ENCODE measurements around the gene UBB. TPM values are rescaled to one million over a fixed set of nuclear protein-coding genes. Genes with fewer than 3 reads are reported as not detected.
A peak's percentile ranks its signal among the peaks of the same experiment; 100 is the strongest.

Gene UBB
- total and polyA plus RNA-seq, 9 of the 15 experiments (the other 6 are each of a cell fraction or from before 2014, with no cell fraction given) = 1,069 to 4,143 (median 1,696) TPM

DNA sequence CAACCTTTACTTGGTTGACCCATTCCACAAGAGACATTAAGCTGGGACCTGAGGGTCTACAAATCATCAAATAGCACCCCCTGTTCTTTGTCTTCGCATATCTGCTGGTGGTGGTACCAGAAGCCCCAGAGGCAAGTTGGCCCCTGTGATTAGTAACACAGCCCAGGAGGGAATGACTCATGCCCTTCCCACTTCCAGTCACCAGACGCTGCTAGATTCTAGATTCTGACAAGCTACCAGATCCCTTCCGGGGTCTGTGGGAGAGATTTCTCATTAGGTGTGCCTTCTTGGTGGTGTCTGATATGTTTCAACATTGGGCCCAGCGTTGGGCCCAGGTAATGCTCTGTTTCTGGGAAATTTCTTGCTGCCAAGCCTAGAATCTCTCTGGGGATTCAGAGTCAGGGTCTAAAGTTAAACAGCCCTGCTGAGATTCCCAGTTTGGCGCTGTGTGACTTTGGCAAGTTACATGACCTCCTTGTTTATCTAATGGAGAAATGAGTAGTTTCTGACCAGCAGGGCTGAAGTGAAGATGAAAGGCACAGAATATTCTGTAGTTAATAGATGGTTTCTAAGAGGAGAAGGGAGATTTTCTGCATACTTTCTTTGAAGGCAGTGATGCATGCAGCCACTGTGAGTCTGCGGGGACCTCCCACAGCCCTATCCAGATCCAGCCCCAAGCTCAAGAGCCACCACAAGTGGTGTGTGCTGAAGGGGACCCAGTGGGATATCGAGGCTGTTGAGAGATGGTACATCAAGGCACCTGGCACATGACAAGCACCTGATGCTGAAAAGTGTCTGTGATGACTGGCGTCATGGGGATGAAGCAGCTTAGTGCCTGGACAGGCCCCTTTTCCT, 38.4 kb downstream of the UBB start (continued):
- TF ChIP-seq ATF3 (IDR thresholded peaks at IDR 0.05) (peak; percentile 95), ATF3 (CRISPR knock-in tag; conservative IDR thresholded peaks at IDR 0.05) (no peak), CREBBP (IDR thresholded peaks at IDR 0.05; ENCODE audit: low read depth, low read length) (no peak), SOX6 (IDR thresholded peaks at IDR 0.05) (peak; percentile 58), SMAD1 (IDR thresholded peaks at IDR 0.05; ENCODE audit: low read depth, low read length, partially characterized antibody) (no peak), KHSRP (IDR thresholded peaks at IDR 0.05) (no peak), TOE1 (IDR thresholded peaks at IDR 0.05; ENCODE audit: borderline replicate concordance) (no peak), TOE1 (CRISPR knock-in tag; IDR thresholded peaks at IDR 0.05; ENCODE audit: borderline replicate concordance, low read depth) (no peak), RFX5 (IDR thresholded peaks at IDR 0.05; ENCODE audit: low read depth, low read length) (no peak), HNRNPH1 (optimal IDR thresholded peaks at IDR 0.05; ENCODE audit: low read depth, low read length) (no peak), CBFB (CRISPR knock-in tag; IDR thresholded peaks at IDR 0.05) (no peak), TEAD4 (IDR thresholded peaks at IDR 0.05; ENCODE audit: low read length) (peak; percentile 80), TEAD4 (CRISPR knock-in tag; IDR thresholded peaks at IDR 0.05; ENCODE audit: borderline replicate concordance) (no peak), ARHGAP35 (IDR thresholded peaks at IDR 0.05; ENCODE audit: partially characterized antibody) (no peak), PRDM10 (IDR thresholded peaks at IDR 0.05; ENCODE audit: partially characterized antibody) (peak; percentile 61), SUPT5H (IDR thresholded peaks at IDR 0.05) (no peak), U2AF2 (optimal IDR thresholded peaks at IDR 0.05; ENCODE audit: low read depth, low read length) (no peak)
- TF ChIP-seq, protein P1, sequence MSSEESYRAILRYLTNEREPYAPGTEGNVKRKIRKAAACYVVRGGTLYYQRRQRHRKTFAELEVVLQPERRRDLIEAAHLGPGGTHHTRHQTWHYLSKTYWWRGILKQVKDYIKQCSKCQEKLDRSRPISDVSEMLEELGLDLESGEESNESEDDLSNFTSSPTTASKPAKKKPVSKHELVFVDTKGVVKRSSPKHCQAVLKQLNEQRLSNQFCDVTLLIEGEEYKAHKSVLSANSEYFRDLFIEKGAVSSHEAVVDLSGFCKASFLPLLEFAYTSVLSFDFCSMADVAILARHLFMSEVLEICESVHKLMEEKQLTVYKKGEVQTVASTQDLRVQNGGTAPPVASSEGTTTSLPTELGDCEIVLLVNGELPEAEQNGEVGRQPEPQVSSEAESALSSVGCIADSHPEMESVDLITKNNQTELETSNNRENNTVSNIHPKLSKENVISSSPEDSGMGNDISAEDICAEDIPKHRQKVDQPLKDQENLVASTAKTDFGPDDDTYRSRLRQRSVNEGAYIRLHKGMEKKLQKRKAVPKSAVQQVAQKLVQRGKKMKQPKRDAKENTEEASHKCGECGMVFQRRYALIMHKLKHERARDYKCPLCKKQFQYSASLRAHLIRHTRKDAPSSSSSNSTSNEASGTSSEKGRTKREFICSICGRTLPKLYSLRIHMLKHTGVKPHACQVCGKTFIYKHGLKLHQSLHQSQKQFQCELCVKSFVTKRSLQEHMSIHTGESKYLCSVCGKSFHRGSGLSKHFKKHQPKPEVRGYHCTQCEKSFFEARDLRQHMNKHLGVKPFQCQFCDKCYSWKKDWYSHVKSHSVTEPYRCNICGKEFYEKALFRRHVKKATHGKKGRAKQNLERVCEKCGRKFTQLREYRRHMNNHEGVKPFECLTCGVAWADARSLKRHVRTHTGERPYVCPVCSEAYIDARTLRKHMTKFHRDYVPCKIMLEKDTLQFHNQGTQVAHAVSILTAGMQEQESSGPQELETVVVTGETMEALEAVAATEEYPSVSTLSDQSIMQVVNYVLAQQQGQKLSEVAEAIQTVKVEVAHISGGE (CRISPR knock-in tag; IDR thresholded peaks at IDR 0.05) = no peak

Data from K562 (cell line).